Mucosa of descending colon (tissue), 3 donors: Measurements from ENCODE around the gene CCDC88C. TPM values are rescaled to one million over a fixed set of nuclear protein-coding genes. Genes with fewer than 3 reads are reported as not detected.

Experiments
- ATAC-seq: fragments of 200-7000 bp; cut with Tn5 transposase; one replicate; pipeline ENCODE4 v1.9.1; 2020; ENCODE audit warnings: mild to moderate bottlenecking, moderate library complexity
- DNase-seq, 3 donors: peaks; one replicate each; pipeline ENCODE4 v3.0.0-alpha.2; 2020
- H3K36me3 ChIP-seq: fragments of 200-600 bp; one replicate; pipeline ENCODE4 v1.8.0; 2021; ENCODE audit warnings: low read depth, mild to moderate bottlenecking
- H3K4me1 ChIP-seq: fragments of 200-600 bp; one replicate; pipeline ENCODE4 v1.8.0; 2021; ENCODE audit warnings: low read depth, mild to moderate bottlenecking
- H3K4me3 ChIP-seq: fragments of 200-600 bp; one replicate; pipeline ENCODE4 v1.8.0; 2021; ENCODE audit warnings: mild to moderate bottlenecking
- H3K9me3 ChIP-seq: fragments of 200-600 bp; one replicate; pipeline ENCODE4 v1.8.0; 2021; ENCODE audit warnings: mild to moderate bottlenecking
- CTCF ChIP-seq: fragments of 200-600 bp; IDR thresholded peaks from one replicate; pipeline ENCODE4 v1.8.0; 2022; ENCODE audit warnings: antibody characterized with exemption, mild to moderate bottlenecking
- intact Hi-C, 2 donors: fragments of 100-400 bp; cut with DNase I in 1 of 2; cut with micrococcal nuclease in 1 of 2; formaldehyde crosslinking; loops; one replicate each; pipeline versions ENCODE4 v1.11.0 to v1.11.1; 2022; cut with DNase I, micrococcal nuclease
- total RNA-seq, 3 donors: library from RNA; stranded (reverse); fragmentation: NEBNext Ultra II Directional in 2 of 3; extraction: Animal tissue kit (Norgen Biotek cat#: 25700) in 2 of 3; gene quantifications; one replicate each; pipeline versions ENCODE4 v1.2.1 to v1.2.4, GENCODE V29; 2021 to 2023
- donor health status: DM: no; HTN: no; CAD: no; lungs with moderate emphysema.
- donor health status: DM: no; HTN: no; CAD: no.
- donor health status: DM: no; HTN: yes; CAD: no.

CCDC88C gene
- total RNA-seq, 3 donors from 2014 or later = 30.1 to 62.1 (median 56.6) TPM

- H3K36me3 ChIP-seq = no peaks in the 10 kb centered on the region
- TF ChIP-seq CTCF = no peak
- intact Hi-C loops = no loop called here
- no peak overlapping the region for H3K4me3 ChIP-seq
- DNase-seq = no peak
- ATAC-seq = no peak
- H3K4me1 ChIP-seq = peaks cover 32% of the 10 kb centered on the region
- no peaks in the 10 kb centered on the region for H3K9me3 ChIP-seq
Measured at GRCh38 chr14:91381801-91382670, 35.6 kb downstream of the CCDC88C start.

GRCh38 chr14:91380610-91381371, 36.8 kb downstream of the CCDC88C start:
- intact Hi-C loops = no loop called here
- Histone ChIP-seq H3K36me3 (no peaks in the 10 kb centered on the region), H3K4me3 (no peak overlapping the region), H3K4me1 (peaks cover 35% of the 10 kb centered on the region), H3K9me3 (no peaks in the 10 kb centered on the region)
- ATAC-seq = no peak
- peak in 1 of 3 donors; percentile 33 for DNase-seq
- no peak for TF ChIP-seq CTCF

- intact Hi-C loops = no loop called here
Measured at GRCh38 chr14:91380123-91380522, 37.5 kb downstream of the CCDC88C start.

GRCh38 chr14:91379579-91379932, 38.1 kb downstream of the CCDC88C start:
- no peak for DNase-seq
- no peak overlapping the region for H3K4me3 ChIP-seq
- no peaks in the 10 kb centered on the region for H3K36me3 ChIP-seq
- H3K4me1 ChIP-seq = peaks cover 35% of the 10 kb centered on the region
- intact Hi-C loops = no loop called here
- TF ChIP-seq CTCF = no peak
- no peak for ATAC-seq
- H3K9me3 ChIP-seq = no peaks in the 10 kb centered on the region

More at GRCh38 chr14:91380123-91380522, 37.5 kb downstream of the CCDC88C start:
- H3K4me1 ChIP-seq = peaks cover 35% of the 10 kb centered on the region
- no peak for DNase-seq
- no peaks in the 10 kb centered on the region for H3K36me3 ChIP-seq
- ATAC-seq = no peak
- TF ChIP-seq CTCF = no peak
- H3K4me3 ChIP-seq = no peak overlapping the region
- H3K9me3 ChIP-seq = no peaks in the 10 kb centered on the region

GRCh38 chr14:91378930-91379578, 38.6 kb downstream of the CCDC88C start:
- intact Hi-C loops = no loop called here
- Histone ChIP-seq H3K36me3 (no peaks in the 10 kb centered on the region), H3K4me3 (no peak overlapping the region), H3K9me3 (no peaks in the 10 kb centered on the region), H3K4me1 (peaks cover 36% of the 10 kb centered on the region)
- no peak for TF ChIP-seq CTCF
- ATAC-seq (no peak), DNase-seq (peak in 1 of 3 donors; percentile 48)
